Upper lobe of right lung (tissue), 1 donor: ENCODE data around the gene FMO1. TPM values are rescaled to one million over a fixed set of nuclear protein-coding genes. Genes with fewer than 3 reads are reported as not detected.

ENCODE experiments used
- ATAC-seq: fragments of 200-7000 bp; cut with Tn5 transposase; one replicate; pipeline ENCODE4 v1.9.1; 2020; ENCODE audit warnings: mild to moderate bottlenecking, moderate library complexity
- DNase-seq: peaks from one replicate; pipeline ENCODE4 v3.0.0-alpha.2; 2020
- H3K27ac ChIP-seq: fragments of 200-600 bp; one replicate; pipeline ENCODE4 v1.8.0; 2022
- H3K27me3 ChIP-seq: fragments of 200-600 bp; one replicate; pipeline ENCODE4 v1.8.0; 2022; ENCODE audit warnings: mild to moderate bottlenecking
- H3K36me3 ChIP-seq: fragments of 200-600 bp; one replicate; pipeline ENCODE4 v1.8.0; 2022
- H3K4me1 ChIP-seq: fragments of 200-600 bp; one replicate; pipeline ENCODE4 v1.8.0; 2022
- H3K4me3 ChIP-seq: fragments of 200-600 bp; one replicate; pipeline ENCODE4 v1.8.0; 2022; ENCODE audit warnings: mild to moderate bottlenecking
- H3K9me3 ChIP-seq: fragments of 200-600 bp; one replicate; pipeline ENCODE4 v1.8.0; 2022
- intact Hi-C: fragments of 100-400 bp; cut with DNase I; formaldehyde crosslinking; loops from one replicate; pipeline ENCODE4 v1.11.0; 2022
- total RNA-seq: library from RNA; stranded (reverse); fragmentation: NEBNext Ultra II Directional; extraction: Animal tissue kit (Norgen Biotek cat#: 25700); gene quantifications from one replicate; pipeline ENCODE4 v1.2.1, GENCODE V29; 2021
- TF ChIP-seq, protein P1 (sequence below): fragments of 200-600 bp; IDR thresholded peaks from one replicate; pipeline ENCODE4 v1.8.0; 2022; ENCODE audit warnings: antibody characterized with exemption
- donor health status: DM: no; HTN: yes; CAD: no; lungs with severe emphysema.

The FMO1 gene
- total RNA-seq, 1 donor from 2014 or later, result 1.3 TPM

DNA sequence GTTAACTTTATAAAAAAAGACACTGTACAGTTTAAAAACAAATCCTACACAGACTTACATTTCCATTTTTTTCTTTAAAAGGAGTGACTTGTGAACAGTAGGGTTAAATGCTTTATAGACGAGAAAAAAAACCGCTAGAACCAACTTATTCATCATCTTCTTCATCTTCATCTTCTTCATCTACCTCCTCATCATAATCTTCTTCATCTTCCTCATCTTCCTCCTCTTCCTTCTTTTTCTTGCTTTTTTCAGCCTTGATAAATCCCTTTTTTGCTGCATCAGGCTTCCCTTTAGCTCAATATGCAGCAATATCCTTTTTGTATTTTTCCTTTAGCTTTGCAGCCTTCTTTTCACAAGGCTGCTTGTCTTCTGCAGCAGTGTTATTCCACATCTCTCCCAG, 22.5 kb downstream of the FMO1 start:
- no peak for DNase-seq
- Histone ChIP-seq H3K27ac (no peak overlapping the region), H3K27me3 (no peaks in the 10 kb centered on the region), H3K36me3 (no peaks in the 10 kb centered on the region), H3K4me3 (no peak overlapping the region), H3K4me1 (no peaks in the 10 kb centered on the region), H3K9me3 (no peaks in the 10 kb centered on the region)
- TF ChIP-seq, protein P1, sequence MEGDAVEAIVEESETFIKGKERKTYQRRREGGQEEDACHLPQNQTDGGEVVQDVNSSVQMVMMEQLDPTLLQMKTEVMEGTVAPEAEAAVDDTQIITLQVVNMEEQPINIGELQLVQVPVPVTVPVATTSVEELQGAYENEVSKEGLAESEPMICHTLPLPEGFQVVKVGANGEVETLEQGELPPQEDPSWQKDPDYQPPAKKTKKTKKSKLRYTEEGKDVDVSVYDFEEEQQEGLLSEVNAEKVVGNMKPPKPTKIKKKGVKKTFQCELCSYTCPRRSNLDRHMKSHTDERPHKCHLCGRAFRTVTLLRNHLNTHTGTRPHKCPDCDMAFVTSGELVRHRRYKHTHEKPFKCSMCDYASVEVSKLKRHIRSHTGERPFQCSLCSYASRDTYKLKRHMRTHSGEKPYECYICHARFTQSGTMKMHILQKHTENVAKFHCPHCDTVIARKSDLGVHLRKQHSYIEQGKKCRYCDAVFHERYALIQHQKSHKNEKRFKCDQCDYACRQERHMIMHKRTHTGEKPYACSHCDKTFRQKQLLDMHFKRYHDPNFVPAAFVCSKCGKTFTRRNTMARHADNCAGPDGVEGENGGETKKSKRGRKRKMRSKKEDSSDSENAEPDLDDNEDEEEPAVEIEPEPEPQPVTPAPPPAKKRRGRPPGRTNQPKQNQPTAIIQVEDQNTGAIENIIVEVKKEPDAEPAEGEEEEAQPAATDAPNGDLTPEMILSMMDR, result no peak
- ATAC-seq, result no peak
- intact Hi-C loops, result no loop called here

DNA sequence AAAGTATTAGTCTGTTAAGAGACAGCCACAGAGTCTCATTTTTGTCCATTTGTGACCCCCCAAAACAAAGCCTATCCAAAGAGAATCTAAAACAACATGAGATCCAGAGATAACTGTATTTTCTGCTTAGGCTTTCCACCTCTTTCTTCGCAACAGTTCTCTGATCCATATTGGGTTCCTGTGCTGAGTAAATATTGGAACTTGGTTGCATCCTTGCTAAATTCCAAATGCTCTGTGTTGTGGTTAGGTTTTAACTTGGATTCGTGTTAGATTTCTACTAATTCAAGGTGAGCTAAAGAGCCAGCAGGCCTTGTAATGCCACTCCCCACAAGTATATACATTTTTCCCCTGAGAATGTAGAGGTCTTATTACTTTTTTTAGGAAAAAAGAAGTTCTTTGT, 29.2 kb downstream of the FMO1 start:
- H3K27me3 ChIP-seq, result no peaks in the 10 kb centered on the region
- no peaks in the 10 kb centered on the region for H3K36me3 ChIP-seq
- no peak overlapping the region for H3K27ac ChIP-seq
- H3K9me3 ChIP-seq, result no peaks in the 10 kb centered on the region
- TF ChIP-seq, protein P1, result no peak
- no peak overlapping the region for H3K4me3 ChIP-seq
- ATAC-seq, result no peak
- intact Hi-C loops, result no loop called here
- H3K4me1 ChIP-seq, result no peaks in the 10 kb centered on the region
- DNase-seq, result no peak

DNA sequence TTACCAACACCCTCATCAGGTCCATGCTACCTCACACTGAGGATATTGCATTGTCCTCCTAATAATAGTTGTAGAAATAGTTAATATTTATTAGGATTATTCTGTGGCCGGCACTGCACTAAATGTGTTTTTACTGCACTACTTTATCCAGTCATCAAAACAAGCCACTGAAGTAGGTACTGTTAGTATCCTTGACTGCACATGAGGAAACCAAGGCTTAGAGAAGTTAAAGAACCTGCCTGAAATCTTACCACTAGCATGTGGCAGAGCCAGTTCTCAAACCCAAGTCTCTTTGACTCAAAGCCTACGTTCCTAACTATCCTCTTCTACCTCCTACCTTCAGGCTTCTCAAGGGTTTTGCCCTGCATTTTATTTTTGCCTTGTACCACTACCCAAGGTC, 30.9 kb downstream of the FMO1 start:
- Histone ChIP-seq H3K4me1 (no peaks in the 10 kb centered on the region), H3K27ac (no peak overlapping the region), H3K27me3 (no peaks in the 10 kb centered on the region), H3K9me3 (no peaks in the 10 kb centered on the region), H3K36me3 (no peaks in the 10 kb centered on the region), H3K4me3 (no peak overlapping the region)
- TF ChIP-seq, protein P1, result no peak
- intact Hi-C loops, result no loop called here
- ATAC-seq (no peak), DNase-seq (no peak)

DNA sequence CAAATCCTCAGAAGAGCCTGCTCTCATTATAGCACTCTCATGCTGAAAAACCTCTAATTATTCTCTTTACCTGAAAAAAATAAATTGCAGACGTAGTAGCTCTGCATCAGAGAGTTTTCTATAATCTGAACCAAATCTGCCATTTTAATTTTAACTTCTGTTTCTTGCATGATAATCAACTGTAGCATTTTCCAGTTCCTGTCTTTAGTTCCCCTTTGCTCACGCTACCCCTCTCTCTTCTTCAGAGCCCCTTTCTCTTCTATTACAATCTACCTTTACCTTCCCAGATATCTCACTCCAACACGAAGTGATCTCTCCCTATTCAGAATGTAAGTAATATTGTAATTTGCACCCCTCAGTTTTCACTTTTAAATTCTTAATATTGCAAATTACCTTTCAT, 31.4 kb downstream of the FMO1 start:
- TF ChIP-seq, protein P1, result no peak
- Histone ChIP-seq H3K4me3 (no peak overlapping the region), H3K27ac (no peak overlapping the region), H3K9me3 (no peaks in the 10 kb centered on the region), H3K36me3 (no peaks in the 10 kb centered on the region), H3K27me3 (no peaks in the 10 kb centered on the region), H3K4me1 (no peaks in the 10 kb centered on the region)
- DNase-seq (no peak), ATAC-seq (no peak)
- intact Hi-C loops, result no loop called here

DNA sequence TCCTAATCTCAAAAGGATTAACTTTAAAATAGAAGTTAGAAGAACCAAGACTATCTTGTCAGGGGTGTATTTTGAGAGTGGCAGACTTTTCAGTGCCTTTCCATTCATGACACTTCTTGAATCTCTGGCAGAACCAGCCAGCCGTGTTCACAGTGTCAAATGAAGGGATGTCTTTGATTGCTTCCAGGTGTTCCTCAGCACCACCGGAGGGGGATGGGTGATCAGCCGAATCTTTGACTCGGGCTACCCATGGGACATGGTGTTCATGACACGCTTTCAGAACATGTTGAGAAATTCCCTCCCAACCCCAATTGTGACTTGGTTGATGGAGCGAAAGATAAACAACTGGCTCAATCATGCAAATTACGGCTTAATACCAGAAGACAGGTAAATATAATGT, 32.3 kb downstream of the FMO1 start:
- DNase-seq, result no peak
- no peaks in the 10 kb centered on the region for H3K27me3 ChIP-seq
- intact Hi-C loops, result no loop called here
- H3K4me1 ChIP-seq, result no peaks in the 10 kb centered on the region
- no peak overlapping the region for H3K4me3 ChIP-seq
- no peaks in the 10 kb centered on the region for H3K36me3 ChIP-seq
- TF ChIP-seq, protein P1, result no peak
- no peak for ATAC-seq
- H3K9me3 ChIP-seq, result no peaks in the 10 kb centered on the region
- H3K27ac ChIP-seq, result no peak overlapping the region

DNA sequence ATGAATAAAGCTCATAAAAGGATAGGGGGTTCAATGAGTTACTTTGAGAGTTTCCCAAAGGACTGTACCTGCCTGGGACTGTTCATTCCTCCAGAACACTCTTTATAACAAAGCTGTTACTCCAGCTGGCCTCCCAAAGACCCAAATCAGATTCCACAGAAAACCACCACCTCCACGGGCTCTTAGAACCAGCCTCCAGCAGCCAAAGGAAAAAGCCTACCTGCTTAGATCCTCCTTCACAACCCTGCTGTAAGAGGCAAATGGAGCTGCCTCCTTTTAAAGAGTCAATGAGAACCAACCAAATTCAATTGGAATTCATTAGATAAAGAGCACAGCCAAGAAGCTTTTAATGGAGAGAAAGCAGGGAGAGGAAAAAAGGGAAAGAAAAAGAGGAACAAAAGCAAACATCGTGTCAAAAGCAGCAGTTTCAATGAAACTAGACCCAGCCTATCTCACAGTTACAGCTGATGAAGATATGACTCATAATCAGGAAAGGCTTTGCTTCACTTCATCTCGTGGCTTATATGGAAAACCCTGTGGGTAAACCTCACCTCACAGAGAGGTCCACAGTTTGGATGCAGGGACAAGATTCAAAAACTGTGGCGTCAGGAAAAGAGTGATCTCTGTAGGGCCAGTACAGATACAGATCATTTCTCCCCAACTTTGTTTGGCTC, 37.9 kb downstream of the FMO1 start:
- no peak for DNase-seq
- intact Hi-C loops, result no loop called here
- Histone ChIP-seq H3K27me3 (no peaks in the 10 kb centered on the region), H3K9me3 (no peaks in the 10 kb centered on the region), H3K36me3 (no peaks in the 10 kb centered on the region), H3K4me3 (no peak overlapping the region), H3K27ac (no peak overlapping the region), H3K4me1 (no peaks in the 10 kb centered on the region)
- TF ChIP-seq, protein P1, result no peak
- ATAC-seq, result peak; percentile 33
